CD4-positive, alpha-beta T cell treated with Interleukin-15 for 1 hour (primary cell): ENCODE results near the gene COL1A1.

Experiments used
- DNase-seq: peaks from one replicate; pipeline ENCODE4 v3.0.0-alpha.2; 2020

The COL1A1 gene

DNA sequence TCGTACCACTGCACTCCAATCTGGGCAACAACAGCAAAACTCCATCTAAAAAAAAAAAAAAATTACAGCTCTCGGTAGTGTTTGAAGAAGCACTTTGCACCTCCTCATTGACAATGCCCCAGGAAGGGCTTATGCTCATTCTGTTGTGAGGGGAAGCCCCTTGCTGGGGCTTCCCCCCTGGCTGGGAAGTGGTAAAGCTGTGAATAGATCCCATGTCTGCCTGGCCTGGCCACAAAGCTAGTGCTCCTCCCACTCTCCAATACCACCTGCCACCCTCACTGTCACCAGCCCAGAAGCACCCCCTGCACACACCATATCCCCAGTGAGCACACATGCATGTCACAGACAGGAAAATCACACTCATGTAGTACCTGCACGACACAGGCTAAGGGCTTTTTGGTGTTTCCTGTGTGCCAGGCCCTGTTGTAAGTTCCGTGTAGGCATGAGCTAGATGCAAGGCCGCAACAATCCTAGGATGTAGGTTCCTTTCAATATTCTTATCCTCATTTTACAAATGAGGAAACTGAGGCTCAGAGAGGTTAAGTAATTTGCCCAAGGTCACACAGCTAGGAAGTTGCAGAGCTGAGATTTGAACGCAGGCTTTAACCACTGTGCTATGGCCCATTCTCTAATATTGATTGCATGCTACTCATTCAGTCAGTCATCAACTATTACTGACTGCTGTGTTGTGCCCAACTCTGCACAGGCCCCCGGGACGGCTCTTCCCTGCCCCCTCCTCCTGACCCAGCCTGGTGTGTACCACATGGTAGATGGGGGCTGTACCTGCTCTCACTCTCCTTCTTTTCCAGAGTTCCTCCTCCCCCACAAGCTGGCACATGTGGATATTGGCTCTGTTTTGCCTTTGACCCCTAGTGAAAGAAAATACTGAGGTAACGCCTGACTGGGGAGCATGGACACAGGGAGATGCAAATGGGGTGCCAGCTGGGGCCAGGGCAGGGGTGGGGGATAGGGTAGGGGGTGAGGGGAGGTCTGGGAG lies 11.9 kb upstream of the COL1A1 start:
- peak; percentile 45 for DNase-seq

DNA sequence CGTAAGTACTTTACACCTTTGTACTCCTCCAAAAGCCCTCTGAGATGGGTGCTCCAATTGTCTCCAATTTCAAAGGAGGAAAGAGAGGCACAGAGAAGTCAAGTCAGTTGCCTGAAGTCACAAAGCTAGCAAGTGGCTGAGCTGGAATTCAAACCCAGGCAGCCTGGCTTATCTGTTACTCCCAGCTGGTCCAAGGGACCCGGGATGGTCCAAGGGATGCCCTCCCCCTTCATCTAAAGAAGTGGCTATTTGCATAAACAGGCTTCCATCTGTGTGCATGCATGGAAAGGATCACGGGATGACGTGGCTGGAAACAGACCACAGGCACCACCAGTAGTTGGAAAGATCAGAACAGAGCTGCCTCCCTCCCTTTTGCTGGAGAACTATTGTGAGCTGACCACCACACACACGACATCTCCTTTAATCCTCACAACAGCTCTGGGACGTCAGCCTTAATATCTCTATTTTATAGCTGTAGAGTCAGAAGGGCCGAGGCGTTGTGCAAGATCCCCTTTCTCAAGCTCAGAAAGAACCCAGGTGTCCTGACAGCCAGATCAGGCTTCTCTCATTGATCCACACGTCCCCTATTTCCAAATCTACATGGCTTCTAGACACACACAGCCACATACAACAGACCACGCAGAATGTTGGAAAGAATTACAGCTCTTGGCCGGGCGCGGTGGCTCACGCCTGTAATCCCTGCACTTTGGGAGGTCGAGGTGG lies 10.9 kb upstream of the COL1A1 start:
- DNase-seq, result no peak

- no peak for DNase-seq
Observed at GRCh38 chr17:50211249-50212120, 10.1 kb upstream of the COL1A1 start.

DNA sequence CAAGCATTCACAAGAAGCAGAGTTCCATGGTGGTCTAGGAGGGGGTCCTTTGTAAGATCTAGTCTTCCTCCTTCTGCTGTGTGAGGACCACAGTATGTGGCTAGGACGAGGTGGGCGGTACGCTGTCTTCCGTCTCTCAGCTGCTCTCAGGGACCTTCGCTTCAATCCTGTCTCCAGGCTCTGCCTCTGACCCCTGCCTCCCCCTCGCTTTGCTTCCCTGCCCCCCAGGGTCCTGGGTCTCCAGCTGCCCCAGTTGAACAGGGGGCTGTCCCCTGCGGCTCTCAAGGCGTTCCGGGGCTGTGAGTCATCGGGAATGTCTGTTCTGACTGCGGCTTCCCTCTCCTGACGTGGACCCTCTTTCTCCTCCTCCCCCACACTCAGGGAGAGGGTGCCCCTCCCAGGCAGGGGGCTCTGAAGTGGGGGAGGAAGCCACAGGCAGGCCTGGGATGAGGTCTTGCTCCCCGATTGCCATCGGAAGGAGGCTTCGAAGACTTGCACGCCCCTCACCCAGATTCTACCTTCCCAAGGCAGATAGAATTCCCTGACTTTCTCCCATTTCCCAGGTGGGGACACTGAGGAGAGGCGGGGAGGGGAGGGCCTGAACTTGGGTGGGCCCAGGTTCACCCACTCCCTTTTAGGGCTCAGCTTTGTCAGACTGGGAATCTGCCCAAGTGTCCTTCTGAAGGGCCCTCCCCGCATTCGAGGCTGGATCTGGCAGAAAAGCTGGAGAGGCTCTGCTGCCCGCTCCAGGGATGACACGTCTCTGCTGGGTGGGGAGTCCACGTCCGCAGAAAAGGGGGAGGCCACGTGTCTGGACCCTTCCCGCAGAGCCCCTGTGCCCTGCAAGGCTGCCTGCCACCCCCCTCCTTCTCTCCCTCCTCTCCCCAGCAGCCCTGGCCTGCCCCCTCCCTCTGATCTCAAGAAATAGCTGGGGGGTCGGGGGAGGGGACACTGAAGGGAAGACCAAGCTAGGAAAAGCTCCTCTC lies 9.1 kb upstream of the COL1A1 start:
- no peak for DNase-seq

- DNase-seq, result no peak
Observed at GRCh38 chr17:50209472-50210239, 8.2 kb upstream of the COL1A1 start.

DNA sequence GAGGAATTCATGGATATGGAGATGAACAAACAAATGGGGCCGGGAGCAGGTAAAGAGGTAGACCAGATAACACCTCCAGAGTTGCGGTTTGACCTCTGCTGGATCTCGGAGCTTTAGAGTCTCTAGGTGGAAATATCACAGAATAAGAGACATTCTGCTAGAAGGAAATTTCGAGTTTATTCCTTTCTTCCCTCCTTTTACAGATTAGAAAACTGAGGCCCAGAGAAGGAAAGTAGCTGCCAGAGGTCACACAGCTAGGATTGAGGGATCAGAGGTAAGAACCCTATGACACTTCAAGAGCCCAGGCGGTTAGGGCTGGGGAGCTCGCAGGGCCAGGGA lies 7.7 kb upstream of the COL1A1 start:
- DNase-seq, result no peak

- DNase-seq, result no peak
Observed at GRCh38 chr17:50208611-50209061, 7.2 kb upstream of the COL1A1 start.

DNA sequence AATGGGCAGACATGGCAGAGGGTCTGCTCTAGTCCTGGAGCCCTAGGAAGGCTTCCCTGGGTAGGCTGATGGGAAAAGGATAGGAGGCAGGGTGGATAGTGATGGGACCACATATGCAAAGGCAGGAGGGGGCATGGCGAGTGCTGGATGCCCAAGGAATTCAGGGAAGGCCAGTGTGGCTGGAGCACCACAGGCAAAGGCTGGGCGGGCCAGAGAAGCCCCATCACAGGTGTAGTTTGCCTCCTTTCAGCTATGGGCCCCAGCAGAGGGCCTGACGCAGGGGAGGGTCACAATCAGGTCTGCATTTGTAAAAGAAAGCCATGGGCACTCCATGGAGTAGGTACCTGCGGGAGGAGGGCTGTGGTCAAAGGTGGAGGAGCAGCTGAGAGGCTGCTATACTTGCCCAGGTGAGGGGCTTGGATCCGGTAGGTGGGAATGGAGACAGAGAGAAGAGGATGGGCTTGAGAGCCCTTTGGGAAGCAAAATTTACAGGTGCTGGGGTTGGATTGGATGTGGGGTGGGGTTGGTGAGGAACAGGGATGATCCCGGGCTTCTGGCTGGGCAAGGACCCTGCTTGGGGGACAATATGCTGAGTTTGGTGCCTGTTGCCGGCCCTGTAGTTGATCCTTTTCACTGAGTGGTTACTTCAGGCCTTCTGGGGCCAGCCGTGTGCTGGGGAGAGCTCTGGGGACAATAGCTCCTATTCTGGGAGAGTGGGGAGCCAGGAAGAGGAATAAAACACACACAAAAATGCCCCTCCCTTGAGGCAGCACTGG lies 6.5 kb upstream of the COL1A1 start:
- DNase-seq, result no peak

GRCh38 chr17:50207315-50207714 lies 5.9 kb upstream of the COL1A1 start:
- DNase-seq, result no peak

DNA sequence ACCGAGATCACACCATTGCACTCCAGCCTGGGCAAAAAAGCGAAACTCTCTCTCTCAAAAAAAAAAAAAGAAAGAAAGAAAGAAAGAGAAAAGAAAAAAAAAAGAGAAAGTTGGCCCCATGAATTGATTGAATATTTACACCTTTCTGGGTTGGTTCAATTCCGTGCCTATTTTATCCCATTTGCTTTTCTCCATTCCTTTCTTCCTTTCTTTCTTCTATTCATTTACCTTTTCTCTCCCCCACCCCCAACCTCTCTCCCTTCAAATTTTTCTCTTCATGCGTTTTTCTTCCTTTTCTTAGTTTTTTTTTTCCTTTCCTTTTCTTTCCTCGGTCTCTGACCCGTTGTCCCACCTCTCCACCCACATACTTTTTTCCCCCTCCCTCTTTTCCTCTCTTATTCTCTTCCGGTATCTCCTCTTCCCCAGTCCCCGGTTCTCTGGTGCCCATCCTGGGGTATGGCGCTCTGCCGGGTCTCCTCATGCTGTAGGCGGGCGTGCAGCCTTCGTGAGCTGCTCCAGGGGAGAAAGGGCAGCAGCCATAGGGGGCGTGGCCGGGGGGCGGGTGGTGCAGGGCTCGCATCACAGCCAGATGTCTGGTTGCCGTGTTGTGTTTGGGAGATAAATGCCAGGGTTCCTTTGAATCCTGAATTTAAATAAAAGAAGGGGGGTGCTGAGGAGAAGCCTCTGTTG lies 5.3 kb upstream of the COL1A1 start:
- DNase-seq, result no peak

DNA sequence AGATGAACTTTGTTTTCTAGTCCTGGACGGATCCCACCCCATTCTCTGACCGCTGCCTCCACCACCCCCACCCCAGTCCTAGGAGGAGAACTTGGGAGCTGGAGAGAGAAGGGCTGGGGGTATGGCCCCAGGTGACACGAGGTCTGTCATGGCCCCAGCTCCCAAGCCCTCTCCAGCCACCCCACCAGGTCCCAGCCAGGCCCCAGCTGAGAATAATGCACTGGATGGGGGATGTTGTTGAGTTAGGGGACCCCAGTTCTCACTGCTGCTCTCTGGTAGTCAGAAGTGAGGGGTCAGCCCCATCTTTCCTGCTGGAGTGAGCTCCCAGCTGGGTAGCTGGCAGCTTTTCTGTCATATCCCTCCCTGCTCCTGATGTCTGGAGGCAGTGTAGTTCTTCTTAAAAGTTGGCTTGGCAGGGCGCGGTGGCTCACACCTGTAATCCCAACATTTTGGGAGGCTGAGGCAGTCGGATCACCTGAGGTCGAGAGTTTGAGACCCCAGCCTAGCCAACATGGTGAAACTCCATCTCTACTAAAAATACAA lies 4.6 kb upstream of the COL1A1 start:
- DNase-seq, result no peak

DNA sequence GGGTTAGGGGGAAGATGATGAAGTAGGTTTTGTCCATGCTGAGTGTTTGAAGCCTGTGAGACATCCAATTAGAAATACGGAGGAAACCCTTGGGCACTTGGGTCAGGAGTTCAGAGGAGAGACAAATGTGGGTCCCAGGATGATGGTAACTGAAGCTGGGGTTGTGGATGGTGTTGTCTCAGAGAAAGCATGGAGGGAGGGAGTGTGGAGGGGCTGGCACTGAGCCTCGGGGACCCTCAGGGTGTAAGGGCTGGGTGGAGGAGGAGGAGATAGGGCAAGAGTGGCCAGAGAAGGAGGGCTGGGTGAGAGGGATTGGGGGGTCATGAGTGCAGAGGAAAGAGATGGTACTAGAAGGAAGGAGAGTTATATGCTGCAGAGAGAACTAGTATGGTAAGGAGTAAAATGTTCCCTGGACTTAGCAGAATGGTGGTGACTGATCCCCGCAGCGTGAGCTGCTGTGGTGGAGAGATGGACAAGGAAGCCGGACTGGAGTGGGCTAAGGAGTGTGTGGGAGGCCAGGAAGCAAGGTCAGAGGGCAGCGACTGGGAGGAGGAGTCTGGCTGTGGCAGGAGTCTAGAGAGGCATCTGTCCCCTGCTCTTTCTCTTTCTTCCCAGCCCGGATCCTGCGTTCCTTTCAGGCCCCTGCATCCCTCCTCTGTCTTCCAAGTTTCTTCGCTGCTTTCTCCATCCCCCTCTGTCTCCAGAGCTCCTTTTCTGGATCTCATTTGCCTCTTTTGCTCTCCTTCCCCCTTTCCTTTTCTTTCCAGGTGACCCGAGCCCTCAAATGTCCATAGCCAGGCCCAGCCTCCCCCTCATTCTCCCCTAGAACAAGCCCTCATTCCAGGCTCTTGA lies 3.9 kb upstream of the COL1A1 start:
- no peak for DNase-seq

DNA sequence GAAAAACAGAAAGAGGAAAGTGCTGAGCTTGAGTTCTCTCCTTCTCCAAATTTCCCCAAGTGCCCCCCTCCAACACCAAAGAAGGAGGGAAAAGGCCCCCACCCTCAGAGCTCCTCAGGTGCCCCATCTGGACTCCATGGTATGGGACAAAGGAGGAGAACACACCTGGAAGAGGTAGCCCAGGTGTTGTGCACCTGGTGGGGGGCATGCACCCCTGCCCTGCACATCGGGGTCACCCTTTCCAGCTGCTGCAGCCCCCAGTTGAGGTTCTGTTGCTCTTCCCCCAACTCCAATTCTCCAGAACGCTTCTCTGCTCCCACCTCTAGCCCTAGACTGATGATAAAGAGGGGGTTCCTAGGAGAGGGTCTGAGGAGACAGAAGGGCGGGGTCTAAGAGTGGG lies 3.0 kb upstream of the COL1A1 start:
- no peak for DNase-seq

GRCh38 chr17:50203604-50204345 lies 2.3 kb upstream of the COL1A1 start:
- DNase-seq, result no peak

GRCh38 chr17:50203086-50203485 lies 1.7 kb upstream of the COL1A1 start:
- no peak for DNase-seq

DNA sequence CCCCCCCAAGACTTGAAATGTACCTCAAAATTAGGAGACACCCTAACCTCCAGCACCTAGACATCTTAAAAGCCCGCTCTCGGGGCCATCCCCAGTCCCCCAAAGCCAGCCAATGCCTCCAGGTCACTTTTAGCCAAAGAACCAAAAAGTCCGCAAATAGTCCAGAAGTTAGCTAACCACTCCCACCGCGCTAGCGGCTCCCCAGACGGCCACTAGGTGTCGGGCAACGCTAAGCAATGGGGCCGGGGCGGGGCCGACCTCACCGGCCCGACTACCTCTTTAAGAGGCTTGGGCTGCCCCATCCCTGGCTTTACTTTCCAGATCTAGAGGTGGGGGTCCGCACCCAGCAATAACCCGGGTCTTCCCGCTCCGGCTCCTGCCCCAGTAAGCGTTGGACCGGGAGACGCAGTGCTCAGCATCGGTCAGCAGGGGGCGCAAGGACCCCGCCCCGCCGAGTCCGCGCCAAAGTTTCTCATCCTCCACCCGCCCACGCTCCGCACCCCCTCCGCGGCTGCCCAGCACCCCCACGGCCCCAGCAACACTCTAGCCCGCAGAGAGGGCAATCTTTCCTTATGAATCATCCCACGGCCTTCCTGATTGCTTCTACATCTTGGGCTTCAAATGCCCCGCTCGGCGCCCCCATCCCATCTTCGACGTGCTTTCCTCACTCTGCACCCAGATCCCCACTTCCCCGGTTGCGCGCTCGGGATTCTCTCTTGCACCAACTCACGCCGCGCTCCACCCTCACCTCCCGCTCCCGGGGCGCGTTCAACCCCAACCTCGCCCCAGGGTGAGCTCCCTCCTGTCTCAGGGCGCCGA lies 765 bp downstream of the COL1A1 start:
- peak; percentile 80 for DNase-seq
